Cardiac fibroblast (primary cell): ENCODE results near the gene GTF3C5.

Source experiments
- DNase-seq, 2 donors: peaks; one replicate each; pipeline versions ENCODE4 v3.0.0 to v3.0.0-alpha.2; 2010; ENCODE audit warnings: low read depth in 2 of 2
- H3K4me3 ChIP-seq, 2 donors: replicated peaks in 1 of 2; 1 replicate in 1 of 2; 2 replicates in 1 of 2; pipeline ENCODE4 v1.5.1; 2011; ENCODE audit warnings: low read depth in 2 of 2, low read length in 2 of 2, mild to moderate bottlenecking in 2 of 2, moderate library complexity in 1 of 2
- TF ChIP-seq, protein P1 (sequence below): IDR thresholded peaks from one replicate; pipeline ENCODE4 v1.5.1; 2011; ENCODE audit warnings: low read depth, mild to moderate bottlenecking, low read length, inconsistent platforms

GTF3C5 gene

DNA sequence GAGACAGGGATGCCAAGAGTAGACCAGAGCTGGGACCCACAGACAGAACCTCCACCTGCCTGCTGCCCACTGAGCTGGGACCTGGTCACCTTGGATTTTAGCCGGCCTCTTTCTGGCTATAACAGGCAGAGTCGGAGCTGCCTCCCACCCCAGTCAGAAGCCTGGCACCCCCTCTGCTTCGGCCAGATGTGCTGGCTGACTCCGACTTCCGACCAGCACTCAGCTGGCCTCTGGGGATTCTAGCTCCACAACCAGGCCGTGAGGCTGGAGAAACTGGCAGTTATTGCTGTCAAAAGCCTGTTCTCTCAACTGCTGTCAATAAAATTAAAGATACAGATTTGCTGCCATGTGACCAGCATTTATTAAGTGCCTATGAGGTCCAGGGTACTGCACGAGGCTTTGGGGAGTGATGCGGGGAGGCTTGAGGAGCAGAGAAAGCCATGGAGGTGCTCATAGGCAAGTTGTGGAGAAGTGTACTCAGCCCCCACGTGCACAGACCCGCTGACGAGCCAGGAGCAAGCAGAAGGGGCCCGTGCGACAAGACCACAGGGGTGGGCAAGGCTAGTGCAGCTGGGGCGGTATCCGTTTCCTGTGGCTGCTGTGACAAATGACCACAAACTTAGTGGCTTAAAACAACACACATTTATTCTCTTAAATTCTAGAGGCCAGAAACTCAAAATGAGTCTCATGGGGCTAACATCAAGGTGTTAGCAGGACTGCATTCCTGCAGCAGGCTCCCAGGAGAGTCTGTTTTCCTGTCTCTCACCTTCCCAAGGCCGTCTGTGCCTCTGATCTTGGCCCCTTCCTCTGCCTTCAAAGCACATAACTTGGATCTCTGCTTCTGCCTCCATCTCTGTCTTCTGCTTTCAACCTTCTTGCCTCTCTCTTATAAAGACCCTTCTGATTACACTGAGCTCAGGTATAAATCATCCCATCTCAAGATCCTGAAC lies 39.2 kb upstream of the GTF3C5 start:
- TF ChIP-seq, protein P1, sequence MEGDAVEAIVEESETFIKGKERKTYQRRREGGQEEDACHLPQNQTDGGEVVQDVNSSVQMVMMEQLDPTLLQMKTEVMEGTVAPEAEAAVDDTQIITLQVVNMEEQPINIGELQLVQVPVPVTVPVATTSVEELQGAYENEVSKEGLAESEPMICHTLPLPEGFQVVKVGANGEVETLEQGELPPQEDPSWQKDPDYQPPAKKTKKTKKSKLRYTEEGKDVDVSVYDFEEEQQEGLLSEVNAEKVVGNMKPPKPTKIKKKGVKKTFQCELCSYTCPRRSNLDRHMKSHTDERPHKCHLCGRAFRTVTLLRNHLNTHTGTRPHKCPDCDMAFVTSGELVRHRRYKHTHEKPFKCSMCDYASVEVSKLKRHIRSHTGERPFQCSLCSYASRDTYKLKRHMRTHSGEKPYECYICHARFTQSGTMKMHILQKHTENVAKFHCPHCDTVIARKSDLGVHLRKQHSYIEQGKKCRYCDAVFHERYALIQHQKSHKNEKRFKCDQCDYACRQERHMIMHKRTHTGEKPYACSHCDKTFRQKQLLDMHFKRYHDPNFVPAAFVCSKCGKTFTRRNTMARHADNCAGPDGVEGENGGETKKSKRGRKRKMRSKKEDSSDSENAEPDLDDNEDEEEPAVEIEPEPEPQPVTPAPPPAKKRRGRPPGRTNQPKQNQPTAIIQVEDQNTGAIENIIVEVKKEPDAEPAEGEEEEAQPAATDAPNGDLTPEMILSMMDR, result no peak
- no peak overlapping the region for H3K4me3 ChIP-seq
- DNase-seq, result no peak

DNA sequence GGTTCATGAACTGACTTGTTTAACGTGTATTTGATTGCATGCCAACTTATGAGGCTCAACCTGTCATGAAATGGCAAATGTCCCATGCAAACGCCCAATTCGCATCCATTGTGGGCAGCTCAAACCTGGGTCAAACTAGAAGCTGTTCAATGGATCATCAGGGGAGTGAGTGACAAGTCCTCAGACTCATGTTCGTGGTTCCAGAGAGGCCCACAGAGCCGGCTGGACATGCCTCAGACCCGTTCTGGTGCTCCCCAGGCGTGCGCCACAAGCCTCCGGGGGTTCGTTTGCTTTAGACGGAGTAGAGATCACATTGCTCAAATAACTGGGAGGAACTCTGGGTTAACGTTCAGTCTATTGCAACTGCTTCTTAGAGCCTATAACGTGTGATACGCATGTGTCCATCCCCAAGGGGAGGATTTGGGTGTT lies 37.3 kb upstream of the GTF3C5 start:
- TF ChIP-seq, protein P1, result no peak
- DNase-seq, result no peak

DNA sequence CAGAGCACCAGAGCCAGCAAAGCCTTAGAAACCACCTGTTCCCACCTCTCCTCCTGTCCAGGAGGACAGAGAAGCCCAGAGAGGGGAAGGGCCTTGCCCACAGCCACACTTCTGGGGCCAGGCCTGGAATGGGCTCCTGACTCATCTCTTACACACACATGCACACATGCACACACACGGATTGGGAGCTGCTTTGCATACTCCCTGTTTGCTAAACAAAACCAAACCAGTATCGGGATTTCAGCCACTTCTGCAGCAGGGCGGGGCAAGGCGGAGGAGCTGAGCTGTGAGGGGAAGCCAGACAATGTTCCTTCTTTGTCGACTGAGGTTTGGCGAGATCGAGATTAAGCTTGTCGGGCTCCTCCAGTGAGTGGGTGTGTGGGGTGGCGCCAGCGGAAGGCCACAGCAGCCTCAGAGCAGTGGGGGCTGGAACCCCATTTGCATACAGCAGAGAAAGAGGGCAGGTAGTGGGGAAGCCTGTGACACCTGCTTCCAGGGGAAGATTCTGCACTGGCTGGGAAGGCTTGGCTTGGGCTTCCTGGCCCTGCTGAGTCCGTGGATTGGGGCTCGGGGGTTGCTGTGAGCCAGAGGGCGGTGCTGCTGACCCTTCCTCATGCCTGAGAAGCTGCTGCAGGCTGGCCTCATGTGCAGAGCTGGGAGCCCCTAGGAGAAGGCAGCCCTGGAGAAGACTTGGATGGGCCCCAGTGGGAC lies 36.2 kb upstream of the GTF3C5 start:
- TF ChIP-seq, protein P1, result no peak
- H3K4me3 ChIP-seq, result no peak overlapping the region
- peak; percentile 35 to 60 for DNase-seq

More for the DNA sequence above, 37.3 kb upstream of the GTF3C5 start:
- no peak overlapping the region for H3K4me3 ChIP-seq

DNA sequence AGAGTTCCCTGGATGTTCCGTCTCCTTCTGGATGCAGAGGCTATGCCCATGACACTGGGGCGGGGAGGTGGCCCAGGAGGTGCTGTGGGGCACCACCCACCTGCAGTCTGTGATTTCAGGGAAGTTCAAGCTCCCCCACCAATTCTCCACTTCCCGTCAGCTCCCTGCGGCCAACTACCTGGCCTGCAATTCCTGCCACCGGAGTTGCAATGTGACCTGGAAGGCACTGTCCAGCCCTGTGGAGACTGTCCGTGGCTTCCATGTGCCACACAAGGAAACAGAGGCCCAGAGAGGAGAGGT lies 35.7 kb upstream of the GTF3C5 start:
- DNase-seq, result no peak
- H3K4me3 ChIP-seq, result no peak overlapping the region
- TF ChIP-seq, protein P1, result no peak

DNA sequence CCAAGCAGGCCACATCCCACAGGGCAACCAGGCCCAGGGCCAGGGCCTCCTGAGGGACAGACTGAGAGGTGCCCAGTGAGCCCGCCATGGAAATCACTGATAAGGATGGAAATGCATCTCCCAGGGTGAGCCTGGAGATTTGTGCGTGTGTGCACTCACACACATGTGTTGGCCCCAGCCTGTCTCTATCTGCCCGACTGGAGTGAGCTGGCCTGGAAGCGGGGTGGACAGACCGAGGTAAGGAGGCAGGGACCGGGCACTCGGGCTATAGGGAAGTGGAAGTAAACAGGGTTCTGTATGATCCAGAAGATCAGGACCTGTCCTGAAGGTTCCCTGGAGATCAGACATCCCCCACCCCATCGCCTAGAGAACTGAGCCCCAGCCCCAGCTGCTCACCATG lies 34.9 kb upstream of the GTF3C5 start:
- TF ChIP-seq, protein P1, result no peak
- H3K4me3 ChIP-seq, result no peak overlapping the region
- DNase-seq, result no peak

DNA sequence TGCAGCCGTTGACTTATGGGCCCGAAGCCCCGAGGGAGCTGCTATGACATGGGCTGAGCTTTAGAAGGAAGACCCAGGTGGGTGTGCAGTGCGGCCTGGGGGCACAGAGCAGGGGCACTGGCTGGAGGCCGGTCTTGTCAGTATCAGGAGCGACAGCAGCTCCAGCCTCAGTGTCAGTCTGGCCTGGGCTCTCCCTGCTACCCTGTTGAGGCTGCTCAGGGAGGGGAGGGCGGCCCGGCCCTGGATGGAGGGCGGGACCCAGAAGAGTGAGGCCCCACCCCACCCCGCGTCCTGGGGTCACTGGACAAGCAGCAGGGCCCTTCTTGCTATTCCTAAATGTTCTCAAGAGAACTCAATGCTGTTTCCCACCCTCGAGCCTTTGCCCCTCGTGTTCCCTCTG lies 34.3 kb upstream of the GTF3C5 start:
- TF ChIP-seq, protein P1, result no peak
- DNase-seq, result no peak
- no peak overlapping the region for H3K4me3 ChIP-seq
